ENCODE measurements around the gene NLE1. TPM values are rescaled to one million over a fixed set of nuclear protein-coding genes. Genes with fewer than 3 reads are reported as not detected.
"Not testable (repeated sequence)": the region's sequence is repeated elsewhere in the genome, so short reads cannot be mapped to it uniquely, and the experiment has no call there.

Gene NLE1
- total RNA-seq, 1 donor from 2014 or later, result 12.4 TPM

DNA sequence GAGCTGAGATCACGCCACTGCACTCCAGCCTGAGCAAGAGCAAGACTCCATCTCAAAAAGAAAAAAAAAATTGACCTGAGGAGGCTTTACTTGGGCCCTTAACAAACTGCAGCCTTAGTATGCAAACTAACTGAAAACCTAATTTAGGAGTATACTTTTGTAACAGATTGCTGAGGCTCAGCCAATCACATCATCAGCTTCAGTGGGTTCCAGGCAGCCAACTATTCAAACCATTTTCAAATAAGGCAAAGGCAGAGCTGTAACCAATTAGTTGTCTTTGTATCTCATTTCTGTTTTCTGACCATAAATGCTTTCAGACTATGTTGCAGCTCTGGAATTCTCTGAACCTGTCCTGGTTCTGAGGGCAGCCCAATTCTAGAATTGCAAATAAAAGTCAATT is 46.4 kb downstream of the NLE1 start:
- no peaks in the 10 kb centered on the region for H3K79me2 ChIP-seq (ENCODE audit: low read depth)
- no peak overlapping the region for H2AFZ ChIP-seq (replicated peaks)
- Mint-ChIP-seq H3K4me3 (no peak overlapping the region), H3K4me1 (no peaks in the 10 kb centered on the region), H3K27ac (no peak overlapping the region), H3K36me3 (no peaks in the 10 kb centered on the region), H3K27me3 (ENCODE audit: insufficient read depth, low read depth) (no peaks in the 10 kb centered on the region), H3K9me3 (no peaks in the 10 kb centered on the region)
- no peaks in the 10 kb centered on the region for H3K36me3 ChIP-seq
- DNase-seq (ENCODE audit: low spot score), result no peak
- H3K9me3 ChIP-seq (ENCODE audit: low read depth), result no peaks in the 10 kb centered on the region
- no peaks in the 10 kb centered on the region for H4K20me1 ChIP-seq (ENCODE audit: low read depth)
- TF ChIP-seq, protein P1, sequence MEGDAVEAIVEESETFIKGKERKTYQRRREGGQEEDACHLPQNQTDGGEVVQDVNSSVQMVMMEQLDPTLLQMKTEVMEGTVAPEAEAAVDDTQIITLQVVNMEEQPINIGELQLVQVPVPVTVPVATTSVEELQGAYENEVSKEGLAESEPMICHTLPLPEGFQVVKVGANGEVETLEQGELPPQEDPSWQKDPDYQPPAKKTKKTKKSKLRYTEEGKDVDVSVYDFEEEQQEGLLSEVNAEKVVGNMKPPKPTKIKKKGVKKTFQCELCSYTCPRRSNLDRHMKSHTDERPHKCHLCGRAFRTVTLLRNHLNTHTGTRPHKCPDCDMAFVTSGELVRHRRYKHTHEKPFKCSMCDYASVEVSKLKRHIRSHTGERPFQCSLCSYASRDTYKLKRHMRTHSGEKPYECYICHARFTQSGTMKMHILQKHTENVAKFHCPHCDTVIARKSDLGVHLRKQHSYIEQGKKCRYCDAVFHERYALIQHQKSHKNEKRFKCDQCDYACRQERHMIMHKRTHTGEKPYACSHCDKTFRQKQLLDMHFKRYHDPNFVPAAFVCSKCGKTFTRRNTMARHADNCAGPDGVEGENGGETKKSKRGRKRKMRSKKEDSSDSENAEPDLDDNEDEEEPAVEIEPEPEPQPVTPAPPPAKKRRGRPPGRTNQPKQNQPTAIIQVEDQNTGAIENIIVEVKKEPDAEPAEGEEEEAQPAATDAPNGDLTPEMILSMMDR (IDR thresholded peaks at IDR 0.05), result no peak
- no peak overlapping the region for H3K4me2 ChIP-seq
- no peaks in the 10 kb centered on the region for H3K4me1 ChIP-seq
- H3K9ac ChIP-seq, result no peak overlapping the region
- no peaks in the 10 kb centered on the region for H3F3A ChIP-seq (ENCODE audit: low read depth)
- H3K4me3 ChIP-seq, result no peak overlapping the region
- no peaks in the 10 kb centered on the region for H3K27me3 ChIP-seq
- no peak overlapping the region for H3K27ac ChIP-seq

DNA sequence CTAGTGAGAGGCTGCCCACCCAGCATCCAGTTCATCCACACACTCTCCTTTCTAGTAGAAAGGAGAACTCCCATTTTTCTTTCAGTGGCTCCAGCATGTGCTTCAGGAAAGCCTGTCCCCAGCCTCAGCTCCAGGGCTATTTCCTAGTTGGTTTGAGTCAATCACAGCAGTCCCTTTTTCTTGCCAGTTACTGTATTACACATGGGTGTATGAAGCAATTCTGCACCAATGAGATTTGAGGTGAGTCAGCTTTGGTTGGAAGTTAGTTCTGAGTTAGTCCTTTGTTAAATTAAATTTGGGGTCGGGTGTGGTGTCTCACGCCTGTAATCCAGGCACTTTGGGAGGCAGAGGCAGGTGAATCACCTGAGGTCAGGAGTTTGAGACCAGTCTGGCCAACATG is 47.2 kb downstream of the NLE1 start:
- Histone ChIP-seq H3K9me3 (ENCODE audit: low read depth) (no peaks in the 10 kb centered on the region), H3K4me3 (no peak overlapping the region), H3K27ac (no peak overlapping the region), H3K36me3 (no peaks in the 10 kb centered on the region), H3K79me2 (ENCODE audit: low read depth) (no peaks in the 10 kb centered on the region), H3K4me1 (no peaks in the 10 kb centered on the region), H3F3A (ENCODE audit: low read depth) (peaks cover 2% of the 10 kb centered on the region), H2AFZ (replicated peaks) (no peak overlapping the region), H4K20me1 (ENCODE audit: low read depth) (no peaks in the 10 kb centered on the region), H3K9ac (no peak overlapping the region), H3K4me2 (no peak overlapping the region), H3K27me3 (no peaks in the 10 kb centered on the region)
- no peaks in the 10 kb centered on the region for H3K4me1 Mint-ChIP-seq
- no peaks in the 10 kb centered on the region for H3K27me3 Mint-ChIP-seq (ENCODE audit: insufficient read depth, low read depth)
- H3K27ac Mint-ChIP-seq, result no peak overlapping the region
- TF ChIP-seq EZH2phosphoT487 (IDR thresholded peaks at IDR 0.05) (no peak), EZH2 (IDR thresholded peaks at IDR 0.05) (no peak)
- TF ChIP-seq, protein P1 (IDR thresholded peaks at IDR 0.05), result no peak
- H3K36me3 Mint-ChIP-seq, result no peaks in the 10 kb centered on the region
- H3K9me3 Mint-ChIP-seq, result no peaks in the 10 kb centered on the region
- DNase-seq (ENCODE audit: low spot score), result no peak
- H3K4me3 Mint-ChIP-seq, result no peak overlapping the region

DNA sequence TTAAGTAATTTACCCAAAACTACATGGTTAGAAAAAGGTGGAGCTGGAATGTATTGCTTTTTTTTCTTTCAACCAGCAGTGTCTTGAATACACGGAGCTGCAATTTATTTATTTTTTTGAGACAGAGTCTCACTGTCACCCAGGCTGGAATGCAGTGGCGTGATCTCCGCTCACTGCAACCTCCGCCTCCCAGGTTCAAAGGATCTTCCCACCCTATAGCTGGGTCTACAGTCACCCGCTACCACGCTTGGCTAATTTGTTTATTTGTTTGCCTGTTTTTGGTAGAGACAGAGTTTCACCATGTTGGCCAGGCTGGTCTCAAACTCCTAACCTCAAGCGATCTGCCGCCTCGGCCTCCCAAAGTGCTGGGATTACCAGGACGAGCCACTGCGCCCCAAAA is 51.4 kb downstream of the NLE1 start:
- H3K27ac ChIP-seq; H3K9me3 ChIP-seq (ENCODE audit: low read depth); H3K9me3 Mint-ChIP-seq; H3K9ac ChIP-seq; H3K79me2 ChIP-seq (ENCODE audit: low read depth); H3K27ac Mint-ChIP-seq; DNase-seq (ENCODE audit: low spot score); H3K4me1 ChIP-seq; H3K27me3 Mint-ChIP-seq (ENCODE audit: insufficient read depth, low read depth); H3K4me2 ChIP-seq; H2AFZ ChIP-seq (replicated peaks); H3K36me3 ChIP-seq; H3K4me3 ChIP-seq; H4K20me1 ChIP-seq (ENCODE audit: low read depth); H3K36me3 Mint-ChIP-seq: not testable (repeated sequence)
- Histone ChIP-seq H3F3A (ENCODE audit: low read depth) (peaks cover 14% of the 10 kb centered on the region), H3K27me3 (peaks cover 18% of the 10 kb centered on the region)
- Mint-ChIP-seq H3K4me1 (peaks cover 14% of the 10 kb centered on the region), H3K4me3 (peak overlapping the region; percentile 43)

DNA sequence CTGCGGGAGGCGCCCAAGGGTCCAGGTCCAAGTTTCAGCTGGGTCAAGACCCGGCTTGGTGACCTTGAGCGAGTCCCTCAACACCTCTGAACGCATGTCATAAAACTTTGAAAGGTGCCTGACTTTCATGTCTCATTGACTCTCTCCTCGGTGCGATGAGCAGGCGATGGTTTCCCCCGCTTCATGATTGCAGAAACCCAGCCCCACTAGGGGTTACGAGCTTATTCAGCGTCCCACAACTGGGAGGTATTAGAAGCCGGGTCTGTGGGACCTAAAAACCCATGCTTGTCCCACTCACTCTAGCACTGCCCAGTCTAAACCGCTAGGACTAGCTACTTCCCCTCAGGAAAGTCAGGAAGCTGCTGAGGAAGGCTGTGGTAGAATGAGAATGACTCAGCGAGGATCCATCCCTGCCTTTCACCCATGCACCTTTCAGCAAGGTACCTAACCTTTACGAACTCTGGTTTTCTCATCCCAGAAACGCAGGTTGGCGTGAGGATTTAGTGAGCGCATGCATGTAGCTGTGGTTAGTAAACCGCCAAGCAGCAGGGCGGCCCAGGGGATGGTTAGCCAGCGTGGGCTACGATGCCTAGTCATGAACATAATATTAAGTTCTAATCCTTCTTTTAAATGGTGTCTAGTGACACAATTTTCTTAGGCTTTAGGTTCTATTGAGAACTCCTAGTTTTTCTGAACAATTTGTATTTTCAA is 52.4 kb downstream of the NLE1 start:
- no peaks in the 10 kb centered on the region for H3K36me3 ChIP-seq
- TF ChIP-seq EZH2phosphoT487 (IDR thresholded peaks at IDR 0.05), result no peak
- TF ChIP-seq, protein P1 (IDR thresholded peaks at IDR 0.05), result no peak
- no peak for TF ChIP-seq EZH2 (IDR thresholded peaks at IDR 0.05)
- H3K9ac ChIP-seq, result no peak overlapping the region
- no peaks in the 10 kb centered on the region for H3K9me3 ChIP-seq (ENCODE audit: low read depth)
- H3K4me2 ChIP-seq, result peak overlapping the region; percentile 70
- peaks cover 18% of the 10 kb centered on the region for H3K27me3 ChIP-seq
- H4K20me1 ChIP-seq (ENCODE audit: low read depth), result peaks cover 7% of the 10 kb centered on the region
- H3K9me3 Mint-ChIP-seq, result no peaks in the 10 kb centered on the region
- peaks cover 5% of the 10 kb centered on the region for H3K27me3 Mint-ChIP-seq (ENCODE audit: insufficient read depth, low read depth)
- DNase-seq (ENCODE audit: low spot score), result peak; percentile 27
- peaks cover 15% of the 10 kb centered on the region for H3K4me1 Mint-ChIP-seq
- H3K27ac Mint-ChIP-seq, result no peak overlapping the region
- H3K27ac ChIP-seq, result no peak overlapping the region
- H3K4me3 ChIP-seq, result peak overlapping the region; percentile 100
- H3K36me3 Mint-ChIP-seq, result no peaks in the 10 kb centered on the region
- H3F3A ChIP-seq (ENCODE audit: low read depth), result peaks cover 14% of the 10 kb centered on the region
- H3K79me2 ChIP-seq (ENCODE audit: low read depth), result no peaks in the 10 kb centered on the region
- peak overlapping the region; percentile 90 for H2AFZ ChIP-seq (replicated peaks)
- H3K4me1 ChIP-seq, result peaks cover 3% of the 10 kb centered on the region
- peak overlapping the region; percentile 88 for H3K4me3 Mint-ChIP-seq
